Measurements from ENCODE around the gene MRI1. TPM values are rescaled to one million over a fixed set of nuclear protein-coding genes. Genes with fewer than 3 reads are reported as not detected.

MRI1 gene
- total RNA-seq, 3 donors from 2014 or later = 24.2 to 32.4 (median 28.7) TPM

- ATAC-seq (no peak), DNase-seq (no peak)
- no peaks in the 10 kb centered on the region for H3K36me3 ChIP-seq (ENCODE audit: low read depth)
- H3K9me3 ChIP-seq = no peaks in the 10 kb centered on the region
- no peak overlapping the region for H3K4me3 ChIP-seq
- intact Hi-C loops (cut with DNase I, micrococcal nuclease) = no loop called here
- peaks cover 3% of the 10 kb centered on the region for H3K4me1 ChIP-seq (ENCODE audit: low read depth)
- TF ChIP-seq CTCF (IDR thresholded peaks at IDR 0.05) = no peak
Observed at GRCh38 chr19:13734751-13735150, 29.6 kb upstream of the MRI1 start.

- no peak for TF ChIP-seq CTCF (IDR thresholded peaks at IDR 0.05)
- Histone ChIP-seq H3K9me3 (no peaks in the 10 kb centered on the region), H3K4me1 (ENCODE audit: low read depth) (no peaks in the 10 kb centered on the region), H3K36me3 (ENCODE audit: low read depth) (no peaks in the 10 kb centered on the region), H3K4me3 (no peak overlapping the region)
- intact Hi-C loops (cut with DNase I, micrococcal nuclease) = no loop called here
- no peak for DNase-seq
- ATAC-seq = no peak
Observed at GRCh38 chr19:13738073-13738472, 26.2 kb upstream of the MRI1 start.

GRCh38 chr19:13741893-13742292 lies 22.4 kb upstream of the MRI1 start:
- H3K4me3 ChIP-seq = no peak overlapping the region
- H3K9me3 ChIP-seq = no peaks in the 10 kb centered on the region
- DNase-seq = no peak
- intact Hi-C loops (cut with DNase I, micrococcal nuclease) = no loop called here
- no peaks in the 10 kb centered on the region for H3K36me3 ChIP-seq (ENCODE audit: low read depth)
- ATAC-seq = no peak
- no peak for TF ChIP-seq CTCF (IDR thresholded peaks at IDR 0.05)
- H3K4me1 ChIP-seq (ENCODE audit: low read depth) = no peaks in the 10 kb centered on the region

GRCh38 chr19:13742756-13743155 lies 21.6 kb upstream of the MRI1 start:
- ATAC-seq (no peak), DNase-seq (no peak)
- H3K4me3 ChIP-seq = no peak overlapping the region
- H3K4me1 ChIP-seq (ENCODE audit: low read depth) = no peaks in the 10 kb centered on the region
- H3K36me3 ChIP-seq (ENCODE audit: low read depth) = no peaks in the 10 kb centered on the region
- H3K9me3 ChIP-seq = no peaks in the 10 kb centered on the region
- intact Hi-C loops (cut with DNase I, micrococcal nuclease) = no loop called here
- no peak for TF ChIP-seq CTCF (IDR thresholded peaks at IDR 0.05)

GRCh38 chr19:13744174-13744573 lies 20.1 kb upstream of the MRI1 start:
- no peak overlapping the region for H3K4me3 ChIP-seq
- no peak for ATAC-seq

More at GRCh38 chr19:13744174-13744573, 20.1 kb upstream of the MRI1 start:
- no peak for TF ChIP-seq CTCF (IDR thresholded peaks at IDR 0.05)
- no peak for DNase-seq
- Histone ChIP-seq H3K36me3 (ENCODE audit: low read depth) (no peaks in the 10 kb centered on the region), H3K9me3 (no peaks in the 10 kb centered on the region), H3K4me1 (ENCODE audit: low read depth) (peaks cover 9% of the 10 kb centered on the region)
- intact Hi-C loops (cut with DNase I, micrococcal nuclease) = no loop called here
